ENCODE data around the gene MACROD2.
"Not testable (repeated sequence)": the region's sequence is repeated elsewhere in the genome, so short reads cannot be mapped to it uniquely, and the experiment has no call there.

MACROD2 gene

GRCh38 chr20:14207591-14207990 is 212.3 kb downstream of the MACROD2 start:
- H3K9me3 ChIP-seq (ENCODE audit: control insufficient read depth, low read length), result no peaks in the 10 kb centered on the region
- WGBS, 2 experiments, result 70 to 91% methylated on average over 1 to 4 of the region's 4 CpGs
- no peak overlapping the region for H3K4me3 ChIP-seq (ENCODE audit: insufficient read depth, low read depth, low read length)
- H3K27ac ChIP-seq (ENCODE audit: insufficient read depth, low read depth, low read length, poor library complexity, severe bottlenecking), result no peak overlapping the region
- no peaks in the 10 kb centered on the region for H3K4me1 ChIP-seq (ENCODE audit: control insufficient read depth, insufficient read depth, low read length)
- H3K27me3 ChIP-seq (ENCODE audit: control insufficient read depth, insufficient read depth, low read length, poor library complexity, severe bottlenecking), result no peaks in the 10 kb centered on the region
- H3K36me3 ChIP-seq (ENCODE audit: control insufficient read depth, insufficient read depth, low read length), result no peaks in the 10 kb centered on the region

- H3K9me3 ChIP-seq (ENCODE audit: control insufficient read depth, low read length), result no peaks in the 10 kb centered on the region
- WGBS, 2 experiments, result 95 to 96% methylated on average over 1 of the region's 1 CpG
- no peak overlapping the region for H3K4me3 ChIP-seq (ENCODE audit: insufficient read depth, low read depth, low read length)
Measured at GRCh38 chr20:14208956-14209355, 213.6 kb downstream of the MACROD2 start.

GRCh38 chr20:14210146-14210545 is 214.8 kb downstream of the MACROD2 start:
- no peaks in the 10 kb centered on the region for H3K4me1 ChIP-seq (ENCODE audit: control insufficient read depth, insufficient read depth, low read length)
- H3K9me3 ChIP-seq (ENCODE audit: control insufficient read depth, low read length), result no peaks in the 10 kb centered on the region
- no peak overlapping the region for H3K27ac ChIP-seq (ENCODE audit: insufficient read depth, low read depth, low read length, poor library complexity, severe bottlenecking)
- H3K4me3 ChIP-seq (ENCODE audit: insufficient read depth, low read depth, low read length), result no peak overlapping the region
- no peaks in the 10 kb centered on the region for H3K36me3 ChIP-seq (ENCODE audit: control insufficient read depth, insufficient read depth, low read length)
- 94 to 98% methylated on average over 1 of the region's 1 CpG for WGBS, 2 experiments
- no peaks in the 10 kb centered on the region for H3K27me3 ChIP-seq (ENCODE audit: control insufficient read depth, insufficient read depth, low read length, poor library complexity, severe bottlenecking)

More at GRCh38 chr20:14208956-14209355, 213.6 kb downstream of the MACROD2 start:
- Histone ChIP-seq H3K27ac (ENCODE audit: insufficient read depth, low read depth, low read length, poor library complexity, severe bottlenecking) (no peak overlapping the region), H3K27me3 (ENCODE audit: control insufficient read depth, insufficient read depth, low read length, poor library complexity, severe bottlenecking) (no peaks in the 10 kb centered on the region), H3K36me3 (ENCODE audit: control insufficient read depth, insufficient read depth, low read length) (no peaks in the 10 kb centered on the region), H3K4me1 (ENCODE audit: control insufficient read depth, insufficient read depth, low read length) (no peaks in the 10 kb centered on the region)

GRCh38 chr20:14214046-14214445 is 218.7 kb downstream of the MACROD2 start:
- no peaks in the 10 kb centered on the region for H3K36me3 ChIP-seq (ENCODE audit: control insufficient read depth, insufficient read depth, low read length)
- 73 to 96% methylated on average over 1 of the region's 1 CpG for WGBS, 2 experiments
- no peaks in the 10 kb centered on the region for H3K4me1 ChIP-seq (ENCODE audit: control insufficient read depth, insufficient read depth, low read length)
- no peaks in the 10 kb centered on the region for H3K9me3 ChIP-seq (ENCODE audit: control insufficient read depth, low read length)
- no peak overlapping the region for H3K27ac ChIP-seq (ENCODE audit: insufficient read depth, low read depth, low read length, poor library complexity, severe bottlenecking)
- H3K27me3 ChIP-seq (ENCODE audit: control insufficient read depth, insufficient read depth, low read length, poor library complexity, severe bottlenecking), result no peaks in the 10 kb centered on the region
- H3K4me3 ChIP-seq (ENCODE audit: insufficient read depth, low read depth, low read length), result no peak overlapping the region

- H3K9me3 ChIP-seq (ENCODE audit: control insufficient read depth, low read length); H3K36me3 ChIP-seq (ENCODE audit: control insufficient read depth, insufficient read depth, low read length); H3K27ac ChIP-seq (ENCODE audit: insufficient read depth, low read depth, low read length, poor library complexity, severe bottlenecking); H3K4me3 ChIP-seq (ENCODE audit: insufficient read depth, low read depth, low read length); H3K27me3 ChIP-seq (ENCODE audit: control insufficient read depth, insufficient read depth, low read length, poor library complexity, severe bottlenecking); H3K4me1 ChIP-seq (ENCODE audit: control insufficient read depth, insufficient read depth, low read length): not testable (repeated sequence)
- WGBS, 2 experiments, result 90 to 100% methylated on average over 1 of the region's 1 CpG
Measured at GRCh38 chr20:14215880-14216279, 220.6 kb downstream of the MACROD2 start.

- H3K4me1 ChIP-seq (ENCODE audit: control insufficient read depth, insufficient read depth, low read length), result no peaks in the 10 kb centered on the region
- H3K4me3 ChIP-seq (ENCODE audit: insufficient read depth, low read depth, low read length), result no peak overlapping the region
- no peak overlapping the region for H3K27ac ChIP-seq (ENCODE audit: insufficient read depth, low read depth, low read length, poor library complexity, severe bottlenecking)
- no peaks in the 10 kb centered on the region for H3K9me3 ChIP-seq (ENCODE audit: control insufficient read depth, low read length)
- WGBS, 2 experiments, result 92 to 94% methylated on average over 4 of the region's 4 CpGs
- no peaks in the 10 kb centered on the region for H3K27me3 ChIP-seq (ENCODE audit: control insufficient read depth, insufficient read depth, low read length, poor library complexity, severe bottlenecking)
- H3K36me3 ChIP-seq (ENCODE audit: control insufficient read depth, insufficient read depth, low read length), result no peaks in the 10 kb centered on the region
Measured at GRCh38 chr20:14219801-14220461, 224.6 kb downstream of the MACROD2 start.

- Histone ChIP-seq H3K27ac (ENCODE audit: insufficient read depth, low read depth, low read length, poor library complexity, severe bottlenecking) (no peak overlapping the region), H3K4me1 (ENCODE audit: control insufficient read depth, insufficient read depth, low read length) (no peaks in the 10 kb centered on the region), H3K9me3 (ENCODE audit: control insufficient read depth, low read length) (no peaks in the 10 kb centered on the region), H3K36me3 (ENCODE audit: control insufficient read depth, insufficient read depth, low read length) (no peaks in the 10 kb centered on the region), H3K4me3 (ENCODE audit: insufficient read depth, low read depth, low read length) (no peak overlapping the region), H3K27me3 (ENCODE audit: control insufficient read depth, insufficient read depth, low read length, poor library complexity, severe bottlenecking) (no peaks in the 10 kb centered on the region)
- 93 to 95% methylated on average over 1 of the region's 1 CpG for WGBS, 2 experiments
Measured at GRCh38 chr20:14220986-14221385, 225.7 kb downstream of the MACROD2 start.

GRCh38 chr20:14223806-14224205 is 228.5 kb downstream of the MACROD2 start:
- Histone ChIP-seq H3K27ac (ENCODE audit: insufficient read depth, low read depth, low read length, poor library complexity, severe bottlenecking) (no peak overlapping the region), H3K9me3 (ENCODE audit: control insufficient read depth, low read length) (no peaks in the 10 kb centered on the region), H3K4me3 (ENCODE audit: insufficient read depth, low read depth, low read length) (no peak overlapping the region), H3K36me3 (ENCODE audit: control insufficient read depth, insufficient read depth, low read length) (no peaks in the 10 kb centered on the region), H3K4me1 (ENCODE audit: control insufficient read depth, insufficient read depth, low read length) (no peaks in the 10 kb centered on the region), H3K27me3 (ENCODE audit: control insufficient read depth, insufficient read depth, low read length, poor library complexity, severe bottlenecking) (no peaks in the 10 kb centered on the region)
- WGBS, 2 experiments, result 95 to 98% methylated on average over 3 of the region's 3 CpGs

- H3K4me1 ChIP-seq (ENCODE audit: control insufficient read depth, insufficient read depth, low read length); H3K27ac ChIP-seq (ENCODE audit: insufficient read depth, low read depth, low read length, poor library complexity, severe bottlenecking); H3K36me3 ChIP-seq (ENCODE audit: control insufficient read depth, insufficient read depth, low read length); H3K4me3 ChIP-seq (ENCODE audit: insufficient read depth, low read depth, low read length); H3K9me3 ChIP-seq (ENCODE audit: control insufficient read depth, low read length); H3K27me3 ChIP-seq (ENCODE audit: control insufficient read depth, insufficient read depth, low read length, poor library complexity, severe bottlenecking): not testable (repeated sequence)
- 94 to 97% methylated on average over 49 to 52 of the region's 53 CpGs for WGBS, 2 experiments
Measured at GRCh38 chr20:14226051-14227049, 231.0 kb downstream of the MACROD2 start.

- H3K9me3 ChIP-seq (ENCODE audit: control insufficient read depth, low read length), result no peaks in the 10 kb centered on the region
- no peaks in the 10 kb centered on the region for H3K27me3 ChIP-seq (ENCODE audit: control insufficient read depth, insufficient read depth, low read length, poor library complexity, severe bottlenecking)
- WGBS, 2 experiments, result 94 to 97% methylated on average over 2 of the region's 2 CpGs
- no peak overlapping the region for H3K4me3 ChIP-seq (ENCODE audit: insufficient read depth, low read depth, low read length)
- H3K36me3 ChIP-seq (ENCODE audit: control insufficient read depth, insufficient read depth, low read length), result no peaks in the 10 kb centered on the region
- no peaks in the 10 kb centered on the region for H3K4me1 ChIP-seq (ENCODE audit: control insufficient read depth, insufficient read depth, low read length)
- H3K27ac ChIP-seq (ENCODE audit: insufficient read depth, low read depth, low read length, poor library complexity, severe bottlenecking), result no peak overlapping the region
Measured at GRCh38 chr20:14232650-14233049, 237.3 kb downstream of the MACROD2 start.
